NCI-H1092 (cell line): ENCODE measurements around the gene NFE2L1.
"Not testable (repeated sequence)": the region's sequence is repeated elsewhere in the genome, so short reads cannot be mapped to it uniquely, and the experiment has no call there.

Source experiments
- DNase-seq: peaks from one replicate; lab custom pipeline; 2025; lab: John Stamatoyannopoulos, UW

NFE2L1 gene, protein sequence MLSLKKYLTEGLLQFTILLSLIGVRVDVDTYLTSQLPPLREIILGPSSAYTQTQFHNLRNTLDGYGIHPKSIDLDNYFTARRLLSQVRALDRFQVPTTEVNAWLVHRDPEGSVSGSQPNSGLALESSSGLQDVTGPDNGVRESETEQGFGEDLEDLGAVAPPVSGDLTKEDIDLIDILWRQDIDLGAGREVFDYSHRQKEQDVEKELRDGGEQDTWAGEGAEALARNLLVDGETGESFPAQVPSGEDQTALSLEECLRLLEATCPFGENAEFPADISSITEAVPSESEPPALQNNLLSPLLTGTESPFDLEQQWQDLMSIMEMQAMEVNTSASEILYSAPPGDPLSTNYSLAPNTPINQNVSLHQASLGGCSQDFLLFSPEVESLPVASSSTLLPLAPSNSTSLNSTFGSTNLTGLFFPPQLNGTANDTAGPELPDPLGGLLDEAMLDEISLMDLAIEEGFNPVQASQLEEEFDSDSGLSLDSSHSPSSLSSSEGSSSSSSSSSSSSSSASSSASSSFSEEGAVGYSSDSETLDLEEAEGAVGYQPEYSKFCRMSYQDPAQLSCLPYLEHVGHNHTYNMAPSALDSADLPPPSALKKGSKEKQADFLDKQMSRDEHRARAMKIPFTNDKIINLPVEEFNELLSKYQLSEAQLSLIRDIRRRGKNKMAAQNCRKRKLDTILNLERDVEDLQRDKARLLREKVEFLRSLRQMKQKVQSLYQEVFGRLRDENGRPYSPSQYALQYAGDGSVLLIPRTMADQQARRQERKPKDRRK

GRCh38 chr17:48047741-48048383 is at the start of gene NFE2L1:
Gene NFE2L1, plus strand, starts transcription at chr17:48048359. Its CDS starts 2,760 bp downstream, at chr17:48051119.
- peak; percentile 99 for DNase-seq

DNA sequence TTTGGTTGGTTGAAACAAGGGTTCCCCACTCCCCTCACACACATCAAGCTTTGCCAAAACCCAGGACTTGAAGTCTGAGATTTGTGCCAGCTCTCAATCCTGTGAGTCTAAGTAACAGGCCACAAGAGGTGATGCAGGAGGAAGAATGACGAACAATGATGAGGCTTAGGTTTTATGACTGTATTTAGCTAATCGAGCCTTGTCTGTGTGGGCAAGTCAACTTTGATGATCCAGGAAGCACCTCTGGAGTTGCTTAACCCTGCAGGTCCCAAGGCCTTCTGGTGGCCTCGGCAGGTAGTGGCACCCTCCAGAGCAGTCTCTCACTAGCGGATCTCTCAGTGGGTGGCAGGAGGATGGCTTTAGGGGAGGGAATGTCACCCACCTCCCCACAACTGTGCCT is 48.6 kb upstream of the NFE2L1 start:
- DNase-seq: no peak

DNA sequence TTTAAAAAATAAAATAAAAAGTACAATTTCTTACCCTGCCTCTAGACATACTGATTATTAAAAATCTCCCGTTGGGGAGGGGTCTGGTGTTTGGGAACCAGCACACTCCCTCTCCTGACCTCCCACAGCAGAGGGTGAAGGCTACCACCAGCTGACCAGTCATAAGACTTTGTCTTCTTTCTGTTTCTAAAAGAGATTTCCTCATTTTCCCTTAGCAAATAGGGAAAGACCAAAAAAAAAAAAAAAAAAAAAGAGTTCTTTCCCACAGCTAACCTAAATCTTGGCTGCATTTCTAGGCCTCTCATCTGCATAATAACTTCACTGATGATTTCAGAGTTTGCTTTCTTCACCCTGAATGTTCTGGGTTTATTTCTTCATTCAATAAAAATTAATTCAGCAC is 47.0 kb upstream of the NFE2L1 start:
- no peak for DNase-seq

- not testable (repeated sequence) for DNase-seq
These were observed 46.5 kb upstream of the NFE2L1 start for GRCh38 chr17:48001657-48002056.

DNA sequence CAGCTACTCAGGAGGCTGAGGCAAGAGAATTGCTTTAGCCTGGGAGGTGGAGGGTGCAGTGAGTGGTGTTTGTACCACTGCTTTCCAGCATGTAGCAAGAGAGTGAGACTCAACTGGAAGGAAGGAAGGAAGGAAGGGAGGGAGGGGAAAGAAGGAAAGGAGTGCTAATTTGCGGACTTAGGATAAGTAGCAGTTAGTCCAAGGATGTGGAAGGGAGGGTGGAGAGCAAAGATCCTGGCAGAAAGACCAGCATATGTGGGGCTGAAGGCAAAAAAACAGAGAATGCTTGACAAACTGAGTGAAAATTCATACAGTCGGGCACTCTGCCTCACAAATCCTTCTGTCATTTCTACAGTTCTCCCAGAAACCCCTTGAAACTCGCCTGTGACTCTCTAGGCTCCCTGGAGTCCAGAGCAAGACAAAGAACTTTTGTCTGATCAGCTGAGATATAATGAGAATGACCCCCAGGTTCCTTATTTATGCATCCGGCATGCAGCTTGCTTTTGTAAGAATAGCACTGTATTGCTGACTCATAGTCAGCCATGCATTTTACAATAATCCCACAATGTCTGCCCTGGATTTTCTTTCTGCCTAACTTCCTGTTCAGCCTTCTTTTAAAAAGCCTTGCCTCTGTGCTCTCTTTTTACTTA is 45.8 kb upstream of the NFE2L1 start:
- DNase-seq: no peak

DNA sequence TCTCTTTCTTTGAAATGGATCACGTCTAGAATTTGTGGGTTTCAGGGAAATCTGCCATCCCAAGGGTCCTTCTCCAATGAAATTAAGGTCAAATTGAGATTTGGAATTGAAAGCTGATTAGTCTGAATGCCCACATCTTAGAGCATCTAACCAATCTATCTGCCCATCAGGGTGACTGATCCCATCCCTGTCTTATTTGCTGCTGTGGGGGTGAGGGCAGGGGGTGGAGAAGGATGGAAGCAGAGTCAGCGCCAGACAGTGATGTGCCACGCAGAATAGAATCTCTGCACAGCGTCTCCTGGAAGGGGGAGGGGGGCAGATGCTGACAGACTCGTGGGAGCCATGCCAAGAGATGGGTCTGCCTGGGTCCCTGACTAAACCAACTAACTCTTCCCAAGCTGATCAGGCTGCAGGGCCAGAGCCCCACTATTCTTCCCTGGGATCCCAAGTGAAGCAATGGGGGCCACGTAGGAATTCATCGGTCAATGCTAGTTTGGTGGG is 45.2 kb upstream of the NFE2L1 start:
- DNase-seq: peak; percentile 81

- DNase-seq: peak; percentile 93
These were observed 44.6 kb upstream of the NFE2L1 start for GRCh38 chr17:48003417-48004151.

- DNase-seq: no peak
These were observed 43.2 kb upstream of the NFE2L1 start for GRCh38 chr17:48004983-48005382.

DNA sequence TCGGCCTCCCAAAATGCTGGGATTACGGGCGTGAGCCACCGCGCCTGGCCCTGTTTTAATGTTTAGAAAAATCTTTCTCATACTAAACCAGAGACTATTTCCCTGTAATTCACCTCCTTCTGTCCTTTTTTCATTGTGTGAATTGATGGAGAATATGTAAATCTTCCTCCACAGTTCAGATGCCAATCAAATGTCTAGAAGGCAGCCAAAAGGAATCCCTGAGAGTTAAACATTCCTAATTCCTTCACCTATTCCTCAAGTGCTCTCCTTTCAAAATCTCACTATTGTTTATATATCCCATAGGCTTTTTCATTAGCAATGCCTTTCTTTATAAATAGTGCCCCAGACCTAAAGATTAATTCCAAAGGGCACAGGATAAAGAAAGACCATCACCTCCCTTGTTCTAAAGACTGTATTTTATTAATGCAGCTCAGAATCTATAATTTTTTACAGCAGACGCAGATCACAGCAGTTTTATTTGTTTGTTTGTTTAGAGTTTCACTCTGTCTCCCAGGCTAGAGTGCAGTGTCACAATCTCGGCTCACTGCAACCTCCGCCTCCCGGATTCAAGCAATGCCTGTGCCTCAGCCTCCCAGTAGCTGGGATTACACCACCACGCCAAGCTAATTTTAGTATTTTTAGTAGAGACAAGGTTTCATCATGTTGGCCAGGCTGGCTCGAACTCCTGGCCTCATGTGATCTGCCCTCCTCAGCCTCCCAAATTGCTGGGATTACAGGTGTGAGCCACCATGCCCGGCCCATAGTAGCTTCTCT is 41.0 kb upstream of the NFE2L1 start:
- DNase-seq: no peak

GRCh38 chr17:48010193-48010592 is 38.0 kb upstream of the NFE2L1 start:
- no peak for DNase-seq

GRCh38 chr17:48011405-48012150 is 36.6 kb upstream of the NFE2L1 start:
- peak; percentile 57 for DNase-seq

DNA sequence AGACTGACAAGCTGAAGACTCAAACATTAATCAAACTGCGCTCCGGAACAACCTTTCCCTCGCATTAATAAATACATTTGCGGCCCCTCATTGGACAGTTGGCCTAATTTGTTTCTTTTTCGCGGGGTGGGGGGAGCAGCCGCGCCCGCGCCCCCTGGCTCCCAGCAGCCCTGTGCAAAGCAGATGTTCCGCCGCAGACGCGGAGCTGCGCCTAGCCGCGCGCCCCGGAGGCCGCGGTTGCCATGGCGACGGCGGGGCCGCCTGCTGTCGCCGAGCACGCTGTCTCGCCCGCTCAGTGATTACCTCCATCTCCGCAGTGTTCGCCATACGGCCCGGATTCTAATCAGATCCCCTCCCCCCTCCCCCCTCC is 36.0 kb upstream of the NFE2L1 start:
- peak; percentile 87 for DNase-seq

- DNase-seq: no peak
These were observed 35.5 kb upstream of the NFE2L1 start for GRCh38 chr17:48012654-48013053.

DNA sequence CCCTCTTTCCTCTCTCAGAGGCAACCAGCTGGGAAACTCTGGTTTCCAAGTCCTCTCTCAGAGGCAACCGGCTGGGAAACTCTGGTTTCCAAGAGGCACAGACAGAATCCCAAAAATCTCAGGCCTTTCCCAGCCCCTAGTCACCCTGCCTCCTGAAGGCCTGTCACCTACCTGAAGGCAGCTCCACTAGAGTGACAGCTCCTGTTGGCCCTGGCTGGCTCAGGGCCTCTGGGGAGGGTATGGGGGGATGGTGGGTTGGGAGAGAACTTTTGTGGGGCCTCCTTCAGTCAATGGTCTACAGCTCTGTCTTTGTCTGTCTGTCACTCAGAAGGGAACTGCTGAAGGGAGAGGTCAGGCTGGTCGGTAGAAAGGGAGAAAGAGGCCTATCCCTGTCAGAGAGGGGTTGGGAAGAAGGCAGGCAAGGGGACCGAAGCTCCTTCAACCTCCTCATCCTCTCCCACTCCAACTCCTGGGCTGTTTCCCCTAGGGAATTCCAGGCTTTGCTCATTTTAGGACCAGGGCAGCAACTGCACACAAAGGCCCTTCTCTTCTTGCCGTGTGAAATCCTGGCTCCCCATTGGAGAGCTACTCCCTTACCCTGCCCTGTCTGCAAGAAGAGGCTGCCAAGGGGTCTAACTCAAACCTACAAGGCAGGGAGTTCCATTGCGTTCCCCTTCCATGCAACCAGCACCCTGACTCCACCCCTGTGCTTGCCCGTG is 34.1 kb upstream of the NFE2L1 start:
- DNase-seq: no peak

DNA sequence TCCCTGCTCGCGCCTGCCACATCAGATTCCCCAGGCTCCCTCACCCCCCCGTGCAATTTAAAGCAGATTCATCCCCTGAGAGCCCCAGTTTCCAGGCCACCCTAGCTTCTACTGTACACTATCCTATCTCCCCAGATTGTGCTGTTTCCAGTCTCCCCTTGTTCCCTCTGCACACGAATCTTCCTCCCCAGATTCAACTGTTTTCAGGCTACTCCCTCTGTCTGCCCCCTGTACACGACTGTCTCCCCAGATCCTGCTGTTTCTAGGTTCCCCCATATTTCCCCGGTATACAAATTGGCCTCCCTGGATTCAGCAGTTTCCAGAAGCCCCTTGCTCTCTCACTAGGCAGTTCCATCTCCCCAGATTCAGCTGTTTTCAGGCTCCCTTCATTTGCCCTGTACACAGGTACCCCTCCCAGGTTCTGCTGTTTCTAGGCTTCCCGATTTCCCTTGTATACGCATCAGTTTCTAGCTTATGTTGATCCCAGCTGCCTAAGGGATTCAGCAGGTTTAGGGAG is 33.5 kb upstream of the NFE2L1 start:
- DNase-seq: no peak

DNA sequence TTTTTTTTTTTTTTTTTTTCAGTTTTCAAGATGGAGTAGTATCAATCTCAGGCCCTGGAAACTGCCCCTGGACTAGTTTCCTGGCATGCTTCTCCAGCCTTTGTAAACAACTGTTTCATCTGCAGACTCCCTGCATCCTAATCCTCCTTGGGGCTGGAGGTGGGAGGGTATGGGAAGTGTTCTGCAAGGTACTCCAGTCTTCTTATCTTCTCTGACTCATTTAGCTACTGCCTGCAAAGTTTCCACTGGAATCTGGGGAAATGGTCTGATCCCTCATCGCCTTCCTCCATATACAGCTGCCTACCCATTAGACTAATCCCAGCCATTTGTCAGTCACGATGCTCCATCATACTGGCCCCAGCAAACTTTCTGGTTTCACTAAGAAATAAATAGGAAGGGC is 32.0 kb upstream of the NFE2L1 start:
- no peak for DNase-seq

- DNase-seq: not testable (repeated sequence)
These were observed 30.4 kb upstream of the NFE2L1 start for GRCh38 chr17:48017817-48018158.

GRCh38 chr17:48021934-48022333 is 26.2 kb upstream of the NFE2L1 start:
- DNase-seq: no peak

- no peak for DNase-seq
These were observed 25.3 kb upstream of the NFE2L1 start for GRCh38 chr17:48022901-48023300.
